GOT3 (cell line): ENCODE results near the gene SUPT20HL1.
"Not testable (repeated sequence)": the region's sequence is repeated elsewhere in the genome, so short reads cannot be mapped to it uniquely, and the experiment has no call there.

ENCODE experiments used
- DNase-seq: peaks from one replicate; lab custom pipeline; 2025; ENCODE audit warnings: mixed read lengths; lab: John Stamatoyannopoulos, UW

The SUPT20HL1 gene

GRCh38 chrX:24363432-24364181, 3.2 kb downstream of the SUPT20HL1 start:
- not testable (repeated sequence) for DNase-seq

- no peak for DNase-seq
Observed at GRCh38 chrX:24364326-24364725, 3.9 kb downstream of the SUPT20HL1 start.

DNA sequence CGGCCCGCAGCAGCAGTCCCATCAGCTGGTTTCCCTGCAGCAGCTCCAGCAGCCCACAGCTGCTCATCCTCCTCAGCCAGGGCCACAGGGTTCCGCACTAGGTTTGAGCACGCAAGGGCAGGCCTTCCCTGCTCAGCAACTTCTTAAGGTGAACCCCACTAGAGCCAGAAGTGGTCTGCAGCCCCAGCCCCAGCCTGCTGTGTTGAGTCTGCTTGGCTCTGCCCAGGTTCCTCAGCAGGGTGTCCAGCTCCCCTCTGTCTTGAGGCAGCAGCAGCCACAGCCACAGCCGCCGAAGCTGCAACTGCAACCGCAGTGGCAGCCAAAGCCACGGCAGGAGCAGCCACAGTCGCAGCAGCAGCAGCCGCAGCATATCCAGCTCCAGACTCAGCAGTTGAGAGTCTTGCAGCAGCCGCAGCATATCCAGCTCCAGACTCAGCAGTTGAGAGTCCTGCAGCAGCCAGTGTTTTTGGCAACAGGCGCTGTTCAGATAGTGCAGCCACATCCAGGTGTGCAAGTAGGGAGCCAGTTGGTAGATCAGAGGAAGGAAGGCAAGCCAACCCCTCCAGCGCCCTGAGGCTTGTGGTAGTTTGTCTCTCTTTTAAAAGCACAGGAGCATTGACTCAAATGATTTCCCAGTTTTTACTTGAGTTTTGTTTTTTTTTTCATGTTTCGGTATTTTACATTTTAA, 4.6 kb downstream of the SUPT20HL1 start:
- no peak for DNase-seq

GRCh38 chrX:24366762-24367400, 6.4 kb downstream of the SUPT20HL1 start:
- DNase-seq, result not testable (repeated sequence)

DNA sequence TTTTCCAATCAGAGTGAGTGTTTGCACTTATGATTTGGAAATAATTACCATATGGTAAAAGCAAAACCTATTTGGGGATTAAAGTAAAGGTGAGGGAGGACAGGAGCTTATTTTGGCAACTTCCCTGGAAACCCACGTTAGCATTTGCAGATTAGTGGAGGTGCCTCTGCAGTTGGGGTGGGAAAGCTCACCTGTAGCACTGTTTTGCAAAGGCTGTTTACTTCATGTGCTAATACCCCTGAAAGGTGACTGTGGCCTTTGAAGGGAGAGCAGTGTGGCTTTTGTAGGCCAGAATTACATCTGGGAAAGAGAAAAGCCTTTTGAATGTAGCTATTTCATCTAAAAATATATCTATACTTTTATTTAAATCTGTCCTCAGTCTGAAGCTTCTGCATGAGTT, 9.4 kb downstream of the SUPT20HL1 start:
- DNase-seq, result no peak

- no peak for DNase-seq
Observed at GRCh38 chrX:24371391-24371972, 11.0 kb downstream of the SUPT20HL1 start.

- DNase-seq, result no peak
Observed at GRCh38 chrX:24372021-24372763, 11.8 kb downstream of the SUPT20HL1 start.

DNA sequence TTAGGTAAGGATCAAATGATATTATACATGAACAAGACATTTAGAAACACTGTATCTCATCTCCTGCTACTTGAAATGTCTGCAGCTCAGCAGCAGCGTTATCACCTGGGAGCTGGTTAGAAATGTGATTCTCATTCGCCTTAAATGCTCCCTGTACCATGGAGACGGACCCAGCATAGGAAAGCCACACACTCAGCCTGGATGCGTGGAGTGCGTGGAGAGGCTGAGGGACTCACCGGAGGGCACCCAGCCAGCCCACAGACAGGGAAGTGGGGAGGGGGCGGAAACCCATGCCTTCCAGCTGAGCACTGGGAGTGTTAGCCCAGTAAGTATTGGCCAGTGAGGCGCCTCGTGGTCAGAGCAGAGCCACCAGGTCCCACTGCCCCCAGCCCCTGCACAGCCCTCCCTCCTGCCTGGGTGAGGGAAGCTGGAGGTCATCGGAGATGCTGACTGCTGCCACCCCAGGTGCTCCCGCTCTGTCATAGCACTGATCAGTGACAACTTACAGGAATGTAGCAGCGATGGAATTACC, 15.2 kb downstream of the SUPT20HL1 start:
- no peak for DNase-seq

- no peak for DNase-seq
Observed at GRCh38 chrX:24376403-24376802, 16.0 kb downstream of the SUPT20HL1 start.

- DNase-seq, result no peak
Observed at GRCh38 chrX:24377195-24377594, 16.8 kb downstream of the SUPT20HL1 start.

DNA sequence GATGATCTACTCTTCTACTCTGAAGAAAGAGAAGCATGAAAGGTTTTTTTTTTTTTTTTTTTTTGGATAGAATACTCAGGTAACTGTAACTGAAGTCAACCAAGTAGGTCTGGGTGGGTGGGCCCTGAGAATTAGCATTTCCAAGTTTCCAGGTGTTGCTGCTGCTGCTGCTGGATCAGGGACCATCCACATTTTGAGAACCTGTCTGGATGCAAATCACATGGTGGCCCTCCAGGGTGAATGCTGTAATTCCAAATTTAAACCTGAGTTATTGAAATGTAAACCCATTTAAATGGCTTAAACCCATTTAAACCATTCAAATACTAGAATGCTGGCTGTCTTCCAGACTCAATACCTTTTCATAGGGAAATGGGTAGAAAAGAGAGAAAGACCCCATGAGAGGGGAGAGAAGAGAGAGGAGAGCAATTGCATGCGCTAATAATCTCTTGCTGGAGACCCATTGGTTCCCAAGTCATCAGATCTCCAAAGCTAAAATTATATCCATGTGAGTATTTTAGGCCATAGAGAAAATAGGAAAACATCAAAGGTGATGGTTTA, 17.6 kb downstream of the SUPT20HL1 start:
- no peak for DNase-seq

GRCh38 chrX:24378706-24379105, 18.3 kb downstream of the SUPT20HL1 start:
- no peak for DNase-seq

DNA sequence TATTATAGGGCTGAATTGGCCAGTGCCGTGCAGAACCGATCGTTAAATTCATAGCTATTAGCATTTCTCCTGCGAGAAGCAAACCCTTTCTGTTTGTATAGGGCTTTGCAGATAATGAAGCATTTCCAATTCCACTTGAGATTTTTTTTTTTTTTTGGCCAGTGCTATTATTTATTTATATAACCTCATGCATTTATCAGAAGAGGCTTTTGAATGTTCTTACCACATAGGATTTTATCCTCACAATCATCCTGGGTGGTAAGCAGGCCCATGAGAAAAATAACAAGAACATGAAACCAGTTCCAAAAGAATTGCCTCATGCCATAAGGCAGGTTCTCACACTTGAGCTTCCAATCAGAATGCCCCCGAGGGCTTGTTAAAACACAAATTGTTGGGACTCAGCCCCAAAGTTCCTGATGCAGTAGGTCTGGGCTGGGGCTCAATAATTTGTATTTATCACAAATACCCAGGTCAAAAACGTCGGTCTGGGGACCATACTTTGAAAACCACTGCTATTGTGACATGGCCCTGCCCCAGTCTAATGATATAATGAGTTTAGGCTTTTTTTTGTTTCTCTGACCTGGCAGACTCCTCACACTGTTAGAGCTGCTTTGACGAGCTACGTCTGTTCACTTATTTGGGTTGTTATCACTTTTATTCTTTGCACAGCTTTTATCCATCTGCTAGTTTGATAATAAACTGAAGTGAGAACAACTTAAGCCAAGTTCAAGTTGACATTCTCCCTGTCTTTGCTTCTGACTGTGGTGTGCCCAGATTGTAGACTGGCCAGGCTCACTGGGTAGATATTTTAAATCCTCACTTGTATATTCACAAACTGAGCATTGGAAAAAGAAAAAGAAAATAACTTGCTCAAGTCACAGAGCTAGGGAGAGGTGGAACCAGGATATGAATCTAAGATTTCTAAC, 20.1 kb downstream of the SUPT20HL1 start:
- no peak for DNase-seq

DNA sequence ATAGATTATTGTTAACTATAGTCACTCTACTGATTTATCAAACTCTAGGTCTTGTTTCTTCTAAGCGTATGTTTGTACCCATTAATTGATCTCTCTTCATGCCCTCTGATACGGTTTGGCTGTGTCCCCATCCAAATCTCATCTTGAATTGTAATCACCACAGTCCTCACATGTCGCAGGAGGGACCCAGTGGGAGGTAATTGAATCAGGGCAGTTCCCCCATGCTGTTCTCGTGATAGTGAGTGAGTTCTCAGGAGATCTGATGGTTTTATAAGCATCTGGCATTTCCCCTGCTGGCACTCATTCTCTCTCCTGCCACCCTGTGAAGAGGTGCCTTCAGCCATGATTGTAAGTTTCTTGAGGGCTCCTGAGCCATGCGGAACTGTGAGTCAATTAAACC, 21.9 kb downstream of the SUPT20HL1 start:
- DNase-seq, result not testable (repeated sequence)

GRCh38 chrX:24387724-24388123, 27.3 kb downstream of the SUPT20HL1 start:
- no peak for DNase-seq

- no peak for DNase-seq
Observed at GRCh38 chrX:24391389-24391788, 30.9 kb downstream of the SUPT20HL1 start.

DNA sequence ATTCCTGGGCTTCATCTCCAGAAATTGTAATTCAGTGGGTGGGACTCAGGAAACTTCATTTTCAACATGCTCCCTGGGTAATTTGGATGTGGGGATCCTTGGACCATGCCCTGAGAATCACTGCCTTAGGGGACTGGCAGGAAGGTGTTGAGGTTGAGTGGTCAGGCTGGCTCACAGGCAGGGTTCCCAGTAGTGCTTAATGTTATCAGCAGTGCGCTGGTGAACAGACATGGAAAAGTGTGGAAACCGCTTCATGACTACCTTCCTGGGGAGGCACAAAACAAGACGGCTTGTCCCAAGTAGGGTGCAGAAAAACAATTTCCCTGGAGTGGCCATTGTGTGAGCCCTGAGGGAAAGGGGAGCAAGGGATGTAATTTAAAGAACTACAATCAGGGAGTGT, 31.4 kb downstream of the SUPT20HL1 start:
- no peak for DNase-seq

GRCh38 chrX:24392709-24393108, 32.3 kb downstream of the SUPT20HL1 start:
- no peak for DNase-seq

DNA sequence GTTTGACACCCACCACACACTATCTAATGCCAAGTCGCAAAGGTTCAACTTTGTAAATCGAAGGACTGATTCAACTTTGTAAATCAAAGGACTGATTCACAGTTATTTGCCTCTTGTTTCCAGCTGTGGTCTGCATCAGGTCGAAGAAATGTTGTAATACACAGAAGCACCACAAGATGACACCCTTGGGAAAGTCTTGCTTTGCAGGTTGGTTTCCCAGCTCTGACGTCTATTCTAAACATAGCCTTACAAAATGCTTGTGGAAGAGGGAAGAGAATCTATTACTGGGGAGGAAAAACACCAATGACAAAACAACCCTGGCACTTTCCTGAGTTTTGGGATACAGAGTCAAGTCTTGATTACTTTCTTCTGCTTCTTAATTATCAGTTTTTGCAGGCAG, 35.3 kb downstream of the SUPT20HL1 start:
- no peak for DNase-seq

DNA sequence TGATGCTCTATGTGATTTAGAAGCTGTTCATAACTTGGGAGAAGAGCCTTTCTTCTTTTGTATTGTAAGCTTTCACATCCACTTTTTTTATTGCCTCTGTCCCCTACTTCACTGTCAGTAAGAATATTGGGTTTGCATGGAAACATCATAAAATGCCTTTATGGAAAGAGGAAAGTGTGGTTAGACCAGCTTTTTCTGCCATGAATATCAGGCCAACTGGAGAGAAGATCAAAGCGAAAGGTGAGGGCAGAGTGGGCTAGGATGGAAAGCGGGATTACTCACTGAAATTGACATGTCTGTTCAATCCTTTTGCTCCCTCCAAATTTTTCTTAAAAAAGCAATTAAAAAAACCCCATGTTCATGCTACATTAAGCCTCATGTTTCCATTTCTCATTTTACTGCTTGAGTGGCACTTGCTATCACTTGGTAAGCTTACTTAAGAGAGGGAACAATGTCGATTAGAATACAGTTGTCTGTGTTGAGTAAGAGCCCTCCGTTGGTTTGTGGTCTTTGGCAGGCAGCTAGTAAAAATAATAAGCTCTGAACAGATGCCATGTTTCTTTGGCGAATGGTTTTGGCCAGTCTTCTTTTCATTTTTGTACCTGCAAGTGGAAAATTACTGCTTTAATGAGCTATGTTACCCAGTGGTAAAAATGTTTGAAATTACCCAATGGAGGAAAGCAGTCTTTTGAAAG, 35.9 kb downstream of the SUPT20HL1 start:
- peak; percentile 2 for DNase-seq
